ENCODE measurements around the gene VEGFA.

GRCh38 chr6:43737272-43738081 lies 32.5 kb upstream of the VEGFA start:
- TF ChIP-seq, protein P1, sequence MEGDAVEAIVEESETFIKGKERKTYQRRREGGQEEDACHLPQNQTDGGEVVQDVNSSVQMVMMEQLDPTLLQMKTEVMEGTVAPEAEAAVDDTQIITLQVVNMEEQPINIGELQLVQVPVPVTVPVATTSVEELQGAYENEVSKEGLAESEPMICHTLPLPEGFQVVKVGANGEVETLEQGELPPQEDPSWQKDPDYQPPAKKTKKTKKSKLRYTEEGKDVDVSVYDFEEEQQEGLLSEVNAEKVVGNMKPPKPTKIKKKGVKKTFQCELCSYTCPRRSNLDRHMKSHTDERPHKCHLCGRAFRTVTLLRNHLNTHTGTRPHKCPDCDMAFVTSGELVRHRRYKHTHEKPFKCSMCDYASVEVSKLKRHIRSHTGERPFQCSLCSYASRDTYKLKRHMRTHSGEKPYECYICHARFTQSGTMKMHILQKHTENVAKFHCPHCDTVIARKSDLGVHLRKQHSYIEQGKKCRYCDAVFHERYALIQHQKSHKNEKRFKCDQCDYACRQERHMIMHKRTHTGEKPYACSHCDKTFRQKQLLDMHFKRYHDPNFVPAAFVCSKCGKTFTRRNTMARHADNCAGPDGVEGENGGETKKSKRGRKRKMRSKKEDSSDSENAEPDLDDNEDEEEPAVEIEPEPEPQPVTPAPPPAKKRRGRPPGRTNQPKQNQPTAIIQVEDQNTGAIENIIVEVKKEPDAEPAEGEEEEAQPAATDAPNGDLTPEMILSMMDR (conservative IDR thresholded peaks at IDR 0.05), result no peak
- TF ChIP-seq ZFX (IDR thresholded peaks at IDR 0.05), result no peak
